ENCODE measurements around the gene ZNF385C.

GRCh38 chr17:42019509-42020404 is 78.5 kb downstream of the ZNF385C start, which contains the start of gene NKIRAS2:
- peak; percentile 92 to 97 (median 94) for TF ChIP-seq CTCF (IDR thresholded peaks at IDR 0.05)
- TF ChIP-seq POLR2A (IDR thresholded peaks at IDR 0.05), result peak; percentile 55
